Left renal cortex interstitium (tissue), 4 donors: Measurements from ENCODE around the gene SLX4IP. TPM values are rescaled to one million over a fixed set of nuclear protein-coding genes. Genes with fewer than 3 reads are reported as not detected.
"Not testable (repeated sequence)": the region's sequence is repeated elsewhere in the genome, so short reads cannot be mapped to it uniquely, and the experiment has no call there.

Experiments
- DNase-seq, 4 donors: peaks; one replicate each; pipeline ENCODE4 v3.0.0-alpha.2; 2013; ENCODE audit warnings: low read depth in 4 of 4, low spot score in 2 of 4, missing footprints in 1 of 4
- polyA plus RNA-seq, 4 donors: library from polyadenylated mRNA; unstranded; fragments of 120-200 nt; gene quantifications; one replicate each; pipeline ENCODE4 v1.2.1, GENCODE V29; 2013; ENCODE audit not compliant: insufficient read length in 4 of 4

SLX4IP gene
- polyA plus RNA-seq, result 10 to 100 TPM in 1 of 4 donors, 1 to 10 TPM in 3; 5.6 to 12.5 (median 8.2) TPM

- peak; percentile 90 to 96 (median 94) for DNase-seq
Measured at GRCh38 chr20:10434832-10435812, at the start of gene SLX4IP. SLX4IP (plus strand) TSS chr20:10435305; CDS start chr20:10458205, 22,900 bp downstream.

- no peak for DNase-seq
Measured at GRCh38 chr20:10385850-10386544, 49.1 kb upstream of the SLX4IP start.

GRCh38 chr20:10387686-10388085 lies 47.4 kb upstream of the SLX4IP start:
- DNase-seq, result no peak

GRCh38 chr20:10388597-10388996 lies 46.5 kb upstream of the SLX4IP start:
- no peak for DNase-seq

- no peak for DNase-seq
Measured at GRCh38 chr20:10390709-10391108, 44.4 kb upstream of the SLX4IP start.

GRCh38 chr20:10394752-10395151 lies 40.4 kb upstream of the SLX4IP start:
- DNase-seq, result not testable (repeated sequence)

GRCh38 chr20:10398834-10399369 lies 36.2 kb upstream of the SLX4IP start:
- DNase-seq, result no peak

- DNase-seq, result no peak
Measured at GRCh38 chr20:10402938-10403608, 32.0 kb upstream of the SLX4IP start.

- DNase-seq, result no peak
Measured at GRCh38 chr20:10404023-10404628, 31.0 kb upstream of the SLX4IP start.

- DNase-seq, result no peak
Measured at GRCh38 chr20:10404959-10405530, 30.1 kb upstream of the SLX4IP start.

GRCh38 chr20:10408108-10408813 lies 26.8 kb upstream of the SLX4IP start:
- no peak for DNase-seq

GRCh38 chr20:10411673-10412072 lies 23.4 kb upstream of the SLX4IP start:
- no peak for DNase-seq

- DNase-seq, result no peak
Measured at GRCh38 chr20:10412591-10413408, 22.3 kb upstream of the SLX4IP start.

- DNase-seq, result no peak
Measured at GRCh38 chr20:10415013-10415650, 20.0 kb upstream of the SLX4IP start.

GRCh38 chr20:10417218-10417617 lies 17.9 kb upstream of the SLX4IP start:
- not testable (repeated sequence) for DNase-seq

- DNase-seq, result no peak
Measured at GRCh38 chr20:10419550-10420133, 15.5 kb upstream of the SLX4IP start.

GRCh38 chr20:10423735-10424134 lies 11.4 kb upstream of the SLX4IP start:
- no peak for DNase-seq
